Lung (tissue), 12 donors: ENCODE measurements around the gene CMSS1. TPM values are rescaled to one million over a fixed set of nuclear protein-coding genes. Genes with fewer than 3 reads are reported as not detected.
A peak's percentile ranks its signal among the peaks of the same experiment; 100 is the strongest.

Experiments used
- ATAC-seq: fragments of 200-7000 bp; cut with Tn5 transposase; one replicate; pipeline ENCODE4 v1.9.1; 2020; ENCODE audit warnings: moderate number of reproducible peaks; ENCODE audit not compliant: insufficient read depth, low FRiP score
- DNase-seq, 3 donors: peaks; one replicate each; pipeline ENCODE4 v3.0.0-alpha.2; 2013 to 2017
- H3K27ac ChIP-seq, 2 donors: one replicate each; pipeline ENCODE4 v1.5.1; 2013; ENCODE audit warnings: mild to moderate bottlenecking in 2 of 2, moderate library complexity in 2 of 2, control low read depth in 1 of 2, inconsistent platforms in 1 of 2, low read depth in 1 of 2, low read length in 1 of 2
- H3K27me3 ChIP-seq, 3 donors: one replicate each; pipeline ENCODE4 v1.5.1; 2013; ENCODE audit warnings: low read length in 2 of 3; ENCODE audit not compliant: control insufficient read depth in 3 of 3, insufficient read depth in 3 of 3
- H3K36me3 ChIP-seq, 4 donors: one replicate each; pipeline ENCODE4 v1.5.1; 2013; ENCODE audit warnings: low read length in 4 of 4, mild to moderate bottlenecking in 1 of 4, moderate library complexity in 1 of 4; ENCODE audit not compliant: control insufficient read depth in 4 of 4, insufficient read depth in 4 of 4
- H3K4me1 ChIP-seq, 5 donors: one replicate each; pipeline ENCODE4 v1.5.1; 2013; ENCODE audit warnings: low read length in 5 of 5, mild to moderate bottlenecking in 2 of 5, moderate library complexity in 1 of 5; ENCODE audit not compliant: control insufficient read depth in 5 of 5, insufficient read depth in 5 of 5
- H3K4me3 ChIP-seq: one replicate; pipeline ENCODE4 v1.5.1; 2013; ENCODE audit warnings: mild to moderate bottlenecking, control low read depth, moderate library complexity
- H3K9ac ChIP-seq, 2 donors: one replicate each; pipeline ENCODE4 v1.5.1; 2013; ENCODE audit warnings: low read length in 2 of 2, control low read depth in 1 of 2; ENCODE audit not compliant: insufficient read depth in 1 of 2
- H3K9me3 ChIP-seq, 4 donors: one replicate each; pipeline ENCODE4 v1.5.1; 2013; ENCODE audit warnings: low read length in 3 of 4, mild to moderate bottlenecking in 1 of 4, moderate library complexity in 1 of 4; ENCODE audit not compliant: control insufficient read depth in 4 of 4, insufficient read depth in 3 of 4
- CTCF ChIP-seq: IDR thresholded peaks from 2 replicates; pipeline ENCODE4 v1.5.1; 2012; ENCODE audit warnings: mild to moderate bottlenecking; ENCODE audit errors: control extremely low read depth, extremely low read depth
- WGBS, 2 donors: extraction: QIAGEN DNeasy Blood & Tissue Kit; methylation state at CpG; one replicate each; pipeline ENCODE4 v1.1.7; 2013; 5-methylcytosine and 5-hydroxymethylcytosine counted together
- polyA plus RNA-seq, 2 donors: library from polyadenylated mRNA; stranded (reverse); fragments of 200-250 nt; gene quantifications; one replicate each; pipeline ENCODE4 v1.2.1, GENCODE V29; 2013
- total RNA-seq, 2 donors: library from RNA; depleted of rRNA in 1 of 2; stranded (reverse); fragments of >200 nt in 1 of 2; gene quantifications; one replicate each; pipeline ENCODE4 v1.2.1, GENCODE V29; 2014 to 2021
- donor health status: control.
- donor health status: control.
- donor health status: Bipolar disorder and iron deficiency.
- donor health status: healthy.
- donor health status: DM: yes; HTN: yes; CAD: no.

Gene CMSS1
- total and polyA plus RNA-seq, 4 donors = 12.3 to 28.9 (median 22.6) TPM

GRCh38 chr3:100040451-100041225, 223.0 kb downstream of the CMSS1 start:
- Histone ChIP-seq H3K4me3 (no peak overlapping the region), H3K4me1 (peaks cover 0 to 22% (median 13%) of the 10 kb centered on the region in 5 donors), H3K9ac (no peak overlapping the region), H3K9me3 (no peaks in the 10 kb centered on the region), H3K27ac (peak overlapping the region; percentile 33 to 99), H3K36me3 (no peaks in the 10 kb centered on the region), H3K27me3 (peaks cover 0 to 6% (median 0%) of the 10 kb centered on the region in 3 donors)
- peak; percentile 22 for ATAC-seq
- DNase-seq = peak; percentile 72 to 92 (median 91)
- no peak for TF ChIP-seq CTCF
- 61 to 80% methylated on average over 3 of the region's 3 CpGs for WGBS, 2 donors

- no peak for TF ChIP-seq CTCF
- ATAC-seq = no peak
- no peaks in the 10 kb centered on the region for H3K9me3 ChIP-seq
- H3K4me3 ChIP-seq = no peak overlapping the region
- peak overlapping the region in 1 of 2 donors; percentile 99 for H3K27ac ChIP-seq
- DNase-seq = peak in 2 of 3 donors; percentile 75 to 76
- 26 to 43% methylated on average over 1 of the region's 1 CpG for WGBS, 2 donors
- H3K4me1 ChIP-seq = peaks cover 0 to 22% (median 13%) of the 10 kb centered on the region in 5 donors
- H3K9ac ChIP-seq = no peak overlapping the region
- H3K27me3 ChIP-seq = peaks cover 0 to 3% (median 0%) of the 10 kb centered on the region in 3 donors
- H3K36me3 ChIP-seq = no peaks in the 10 kb centered on the region
Observed at GRCh38 chr3:100041328-100041749, 223.7 kb downstream of the CMSS1 start.

- 70 to 79% methylated on average over 6 of the region's 6 CpGs for WGBS, 2 donors
- no peak for TF ChIP-seq CTCF
- Histone ChIP-seq H3K36me3 (no peaks in the 10 kb centered on the region), H3K4me1 (peaks cover 2 to 22% (median 13%) of the 10 kb centered on the region in 5 donors), H3K9ac (peak overlapping the region in 1 of 2 donors; percentile 15), H3K27ac (peak overlapping the region; percentile 70 to 99), H3K9me3 (no peaks in the 10 kb centered on the region), H3K4me3 (no peak overlapping the region), H3K27me3 (no peaks in the 10 kb centered on the region)
- no peak for ATAC-seq
- peak in 2 of 3 donors; percentile 25 to 31 for DNase-seq
Observed at GRCh38 chr3:100042166-100042981, 224.7 kb downstream of the CMSS1 start.
